Esophagus squamous epithelium (tissue), 4 donors: Measurements from ENCODE around the gene GNLY.

Source experiments
- POLR2A ChIP-seq, 4 donors: fragments of 450-650 bp; IDR thresholded peaks; one replicate each; pipeline ENCODE4 v1.6.1; 2017; ENCODE audit warnings: antibody characterized with exemption in 4 of 4, mild to moderate bottlenecking in 4 of 4, moderate library complexity in 3 of 4
- TF ChIP-seq, protein P1 (sequence below), 6 experiments: fragments of 450-650 bp in 4 of 6; fragments of 200-600 bp in 2 of 6; sonication (generic) in 2 of 6; IDR thresholded peaks; one replicate each; pipeline ENCODE4 v1.5.1; 2016 to 2019; ENCODE audit warnings: antibody characterized with exemption in 6 of 6, mild to moderate bottlenecking in 4 of 6, moderate library complexity in 4 of 6

DNA sequence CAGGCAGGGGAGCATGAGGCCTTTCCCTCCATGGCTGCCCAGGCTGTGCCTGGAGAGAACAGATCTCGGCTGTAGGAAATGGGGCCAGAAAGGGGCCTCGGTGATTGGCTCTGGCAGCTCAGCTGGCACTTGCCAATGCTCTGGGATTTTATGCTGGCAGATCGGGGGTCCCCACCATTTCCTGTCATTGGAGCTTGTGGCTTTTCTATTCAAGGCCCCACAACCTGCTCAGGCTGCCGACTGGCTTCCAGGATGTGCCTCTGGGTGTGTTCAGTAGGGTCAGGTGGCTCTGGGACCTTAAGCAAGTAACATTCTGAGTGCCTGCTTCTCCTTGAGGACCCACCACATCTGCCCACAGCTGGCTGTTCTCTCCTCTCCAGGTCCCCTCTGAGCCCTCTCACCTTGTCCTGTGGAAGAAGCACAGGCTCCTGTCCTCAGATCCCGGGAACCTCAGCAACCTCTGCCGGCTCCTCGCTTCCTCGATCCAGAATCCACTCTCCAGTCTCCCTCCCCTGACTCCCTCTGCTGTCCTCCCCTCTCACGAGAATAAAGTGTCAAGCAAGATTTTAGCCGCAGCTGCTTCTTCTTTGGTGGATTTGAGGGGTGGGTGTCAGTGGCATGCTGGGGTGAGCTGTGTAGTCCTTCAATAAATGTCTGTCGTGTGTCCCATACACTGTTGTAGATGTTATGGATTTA is 4.2 kb downstream of the GNLY start:
- TF ChIP-seq POLR2A (IDR thresholded peaks at IDR 0.05): no peak
- TF ChIP-seq, protein P1, sequence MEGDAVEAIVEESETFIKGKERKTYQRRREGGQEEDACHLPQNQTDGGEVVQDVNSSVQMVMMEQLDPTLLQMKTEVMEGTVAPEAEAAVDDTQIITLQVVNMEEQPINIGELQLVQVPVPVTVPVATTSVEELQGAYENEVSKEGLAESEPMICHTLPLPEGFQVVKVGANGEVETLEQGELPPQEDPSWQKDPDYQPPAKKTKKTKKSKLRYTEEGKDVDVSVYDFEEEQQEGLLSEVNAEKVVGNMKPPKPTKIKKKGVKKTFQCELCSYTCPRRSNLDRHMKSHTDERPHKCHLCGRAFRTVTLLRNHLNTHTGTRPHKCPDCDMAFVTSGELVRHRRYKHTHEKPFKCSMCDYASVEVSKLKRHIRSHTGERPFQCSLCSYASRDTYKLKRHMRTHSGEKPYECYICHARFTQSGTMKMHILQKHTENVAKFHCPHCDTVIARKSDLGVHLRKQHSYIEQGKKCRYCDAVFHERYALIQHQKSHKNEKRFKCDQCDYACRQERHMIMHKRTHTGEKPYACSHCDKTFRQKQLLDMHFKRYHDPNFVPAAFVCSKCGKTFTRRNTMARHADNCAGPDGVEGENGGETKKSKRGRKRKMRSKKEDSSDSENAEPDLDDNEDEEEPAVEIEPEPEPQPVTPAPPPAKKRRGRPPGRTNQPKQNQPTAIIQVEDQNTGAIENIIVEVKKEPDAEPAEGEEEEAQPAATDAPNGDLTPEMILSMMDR (IDR thresholded peaks at IDR 0.05): no peak
